IPS-18a (cell line): ENCODE results near the gene SYNPO.

ENCODE experiments used
- H3K27ac ChIP-seq: one replicate; pipeline ENCODE4 v1.5.1; 2013; ENCODE audit warnings: low read length
- H3K27me3 ChIP-seq: one replicate; pipeline ENCODE4 v1.6.1; 2013; ENCODE audit warnings: mild to moderate bottlenecking, low read length; ENCODE audit not compliant: control insufficient read depth, insufficient read depth
- H3K36me3 ChIP-seq: one replicate; pipeline ENCODE4 v1.6.1; 2013; ENCODE audit warnings: low read depth, low read length; ENCODE audit not compliant: control insufficient read depth
- H3K4me1 ChIP-seq: one replicate; pipeline ENCODE4 v1.6.1; 2013; ENCODE audit warnings: low read depth, low read length; ENCODE audit not compliant: control insufficient read depth
- H3K4me3 ChIP-seq: one replicate; pipeline ENCODE4 v1.5.1; 2013; ENCODE audit warnings: low read length
- H3K9ac ChIP-seq: one replicate; pipeline ENCODE4 v1.6.1; 2013; ENCODE audit warnings: mild to moderate bottlenecking, low read length, moderate library complexity
- H3K9me3 ChIP-seq: one replicate; pipeline ENCODE4 v1.6.1; 2013; ENCODE audit warnings: low read depth, low read length; ENCODE audit not compliant: control insufficient read depth

Gene SYNPO

GRCh38 chr5:150639377-150639692 is 1.1 kb upstream of the SYNPO start:
- Histone ChIP-seq H3K4me1 (peaks cover 25% of the 10 kb centered on the region), H3K9me3 (no peaks in the 10 kb centered on the region), H3K36me3 (no peaks in the 10 kb centered on the region), H3K27ac (no peak overlapping the region), H3K4me3 (no peak overlapping the region), H3K27me3 (no peaks in the 10 kb centered on the region), H3K9ac (no peak overlapping the region)

GRCh38 chr5:150639751-150640150 is 709 bp upstream of the SYNPO start:
- Histone ChIP-seq H3K9ac (no peak overlapping the region), H3K9me3 (no peaks in the 10 kb centered on the region), H3K4me1 (peaks cover 29% of the 10 kb centered on the region), H3K27ac (no peak overlapping the region), H3K36me3 (no peaks in the 10 kb centered on the region), H3K27me3 (no peaks in the 10 kb centered on the region), H3K4me3 (no peak overlapping the region)

GRCh38 chr5:150641006-150641570 is 628 bp downstream of the SYNPO start:
- Histone ChIP-seq H3K4me3 (no peak overlapping the region), H3K27me3 (no peaks in the 10 kb centered on the region), H3K4me1 (peaks cover 35% of the 10 kb centered on the region), H3K27ac (no peak overlapping the region), H3K9me3 (no peaks in the 10 kb centered on the region), H3K36me3 (no peaks in the 10 kb centered on the region), H3K9ac (no peak overlapping the region)

- Histone ChIP-seq H3K27ac (no peak overlapping the region), H3K9me3 (no peaks in the 10 kb centered on the region), H3K27me3 (no peaks in the 10 kb centered on the region), H3K4me1 (peaks cover 35% of the 10 kb centered on the region), H3K4me3 (no peak overlapping the region), H3K9ac (no peak overlapping the region), H3K36me3 (no peaks in the 10 kb centered on the region)
Measured at GRCh38 chr5:150641824-150642566, 1.5 kb downstream of the SYNPO start.

GRCh38 chr5:150642567-150642927 is 2.1 kb downstream of the SYNPO start:
- Histone ChIP-seq H3K4me3 (no peak overlapping the region), H3K9ac (no peak overlapping the region), H3K9me3 (no peaks in the 10 kb centered on the region), H3K27ac (no peak overlapping the region), H3K4me1 (peaks cover 32% of the 10 kb centered on the region), H3K27me3 (no peaks in the 10 kb centered on the region), H3K36me3 (no peaks in the 10 kb centered on the region)

- H3K27me3 ChIP-seq: no peaks in the 10 kb centered on the region
- H3K4me1 ChIP-seq: peaks cover 26% of the 10 kb centered on the region
- no peak overlapping the region for H3K9ac ChIP-seq
- H3K9me3 ChIP-seq: no peaks in the 10 kb centered on the region
- H3K4me3 ChIP-seq: no peak overlapping the region
- no peaks in the 10 kb centered on the region for H3K36me3 ChIP-seq
- H3K27ac ChIP-seq: no peak overlapping the region
Measured at GRCh38 chr5:150642991-150643710, 2.7 kb downstream of the SYNPO start.

GRCh38 chr5:150644058-150644457 is 3.6 kb downstream of the SYNPO start:
- H3K9ac ChIP-seq: no peak overlapping the region
- H3K27ac ChIP-seq: no peak overlapping the region
- no peaks in the 10 kb centered on the region for H3K36me3 ChIP-seq
- peaks cover 19% of the 10 kb centered on the region for H3K4me1 ChIP-seq
- no peak overlapping the region for H3K4me3 ChIP-seq
- no peaks in the 10 kb centered on the region for H3K9me3 ChIP-seq
- H3K27me3 ChIP-seq: no peaks in the 10 kb centered on the region

GRCh38 chr5:150644514-150644913 is 4.1 kb downstream of the SYNPO start:
- no peak overlapping the region for H3K27ac ChIP-seq
- H3K4me3 ChIP-seq: no peak overlapping the region
- no peaks in the 10 kb centered on the region for H3K36me3 ChIP-seq
- H3K27me3 ChIP-seq: no peaks in the 10 kb centered on the region
- H3K9me3 ChIP-seq: no peaks in the 10 kb centered on the region
- H3K4me1 ChIP-seq: peaks cover 19% of the 10 kb centered on the region
- H3K9ac ChIP-seq: no peak overlapping the region

- no peak overlapping the region for H3K4me3 ChIP-seq
- H3K4me1 ChIP-seq: peaks cover 19% of the 10 kb centered on the region
- H3K27ac ChIP-seq: no peak overlapping the region
- no peaks in the 10 kb centered on the region for H3K36me3 ChIP-seq
- H3K9ac ChIP-seq: no peak overlapping the region
- no peaks in the 10 kb centered on the region for H3K27me3 ChIP-seq
- no peaks in the 10 kb centered on the region for H3K9me3 ChIP-seq
Measured at GRCh38 chr5:150645070-150645700, 4.7 kb downstream of the SYNPO start.

- Histone ChIP-seq H3K4me1 (peaks cover 16% of the 10 kb centered on the region), H3K9ac (no peak overlapping the region), H3K9me3 (no peaks in the 10 kb centered on the region), H3K4me3 (no peak overlapping the region), H3K27ac (no peak overlapping the region), H3K36me3 (no peaks in the 10 kb centered on the region), H3K27me3 (no peaks in the 10 kb centered on the region)
Measured at GRCh38 chr5:150647275-150648251, 7.1 kb downstream of the SYNPO start.
